Measurements from ENCODE around the gene KCNK3. TPM values are rescaled to one million over a fixed set of nuclear protein-coding genes. Genes with fewer than 3 reads are reported as not detected.

Gene KCNK3
- total RNA-seq, 1 experiment from 2014 or later = 0.09 TPM

DNA sequence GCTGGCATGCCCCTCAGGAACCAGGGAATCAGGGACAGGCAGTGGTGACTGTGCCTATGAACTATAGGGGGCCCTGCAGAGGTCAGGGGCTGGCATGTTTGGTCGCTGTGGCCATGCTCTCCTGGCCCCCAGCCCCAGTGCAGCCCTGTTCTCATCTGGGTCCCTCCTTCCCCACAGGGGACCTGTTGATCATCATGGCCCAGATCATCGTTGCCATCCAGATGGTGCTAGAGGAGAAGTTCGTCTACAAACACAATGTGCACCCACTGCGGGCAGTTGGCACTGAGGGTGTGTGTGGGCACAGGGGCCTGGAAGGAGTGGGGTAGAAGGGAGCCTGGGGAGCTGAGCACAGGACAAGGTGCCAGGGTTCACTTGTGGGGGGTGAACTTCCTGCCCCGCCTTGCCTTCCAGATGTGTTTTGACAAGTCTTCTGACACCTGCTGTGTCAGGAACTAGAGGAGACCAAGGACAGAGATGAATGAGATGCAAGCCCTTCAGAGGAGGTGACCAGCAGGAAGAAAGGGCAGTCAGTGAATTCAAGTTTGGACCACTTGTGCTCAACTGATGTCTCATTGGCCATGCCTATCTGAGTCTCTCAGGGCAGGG is 83.8 kb downstream of the KCNK3 start:
- H3K27me3 Mint-ChIP-seq (ENCODE audit: low read depth) = no peaks in the 10 kb centered on the region
- no peak overlapping the region; the same call in 1 of the 2 replicates for H3K14ac ChIP-seq (ENCODE audit: insufficient read depth, low read length)
- no peak overlapping the region for H4K5ac ChIP-seq (ENCODE audit: insufficient read length, low read depth, low read length)
- H4K20me1 ChIP-seq (ENCODE audit: control insufficient read depth, insufficient read depth, insufficient read length) = no peaks in the 10 kb centered on the region
- no peak overlapping the region for H2AFZ ChIP-seq (ENCODE audit: low read length)
- peaks cover 0 to 2% of the 10 kb centered on the region in 2 experiments; a peak in 1 of 4 replicates for H3K4me1 Mint-ChIP-seq
- H3K4ac ChIP-seq (ENCODE audit: low read depth, low read length) = no peak overlapping the region
- no peaks in the 10 kb centered on the region for H3K9me3 Mint-ChIP-seq
- TF ChIP-seq, protein P1, sequence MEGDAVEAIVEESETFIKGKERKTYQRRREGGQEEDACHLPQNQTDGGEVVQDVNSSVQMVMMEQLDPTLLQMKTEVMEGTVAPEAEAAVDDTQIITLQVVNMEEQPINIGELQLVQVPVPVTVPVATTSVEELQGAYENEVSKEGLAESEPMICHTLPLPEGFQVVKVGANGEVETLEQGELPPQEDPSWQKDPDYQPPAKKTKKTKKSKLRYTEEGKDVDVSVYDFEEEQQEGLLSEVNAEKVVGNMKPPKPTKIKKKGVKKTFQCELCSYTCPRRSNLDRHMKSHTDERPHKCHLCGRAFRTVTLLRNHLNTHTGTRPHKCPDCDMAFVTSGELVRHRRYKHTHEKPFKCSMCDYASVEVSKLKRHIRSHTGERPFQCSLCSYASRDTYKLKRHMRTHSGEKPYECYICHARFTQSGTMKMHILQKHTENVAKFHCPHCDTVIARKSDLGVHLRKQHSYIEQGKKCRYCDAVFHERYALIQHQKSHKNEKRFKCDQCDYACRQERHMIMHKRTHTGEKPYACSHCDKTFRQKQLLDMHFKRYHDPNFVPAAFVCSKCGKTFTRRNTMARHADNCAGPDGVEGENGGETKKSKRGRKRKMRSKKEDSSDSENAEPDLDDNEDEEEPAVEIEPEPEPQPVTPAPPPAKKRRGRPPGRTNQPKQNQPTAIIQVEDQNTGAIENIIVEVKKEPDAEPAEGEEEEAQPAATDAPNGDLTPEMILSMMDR (conservative IDR thresholded peaks at IDR 0.05) = no peak
- H3K27ac Mint-ChIP-seq = peak overlapping the region in 2 of 3 experiments; percentile 46 to 54; a peak in 3 of 7 replicates
- no CpG with 5 or more reads among the region's 5 CpGs for WGBS (ENCODE audit: extremely low coverage, insufficient read length, low lambda C conversion rate)
- no peak overlapping the region for H3K9ac ChIP-seq (ENCODE audit: extremely low read depth, insufficient read length, low read length)
- no peak overlapping the region for H2BK120ac ChIP-seq (ENCODE audit: low read depth, low read length, poor library complexity, severe bottlenecking)
- no peak overlapping the region for H3K23ac ChIP-seq (ENCODE audit: insufficient read length, low read depth, low read length)
- no peak overlapping the region for H2BK12ac ChIP-seq (ENCODE audit: insufficient read length, low read depth, low read length)
- H3K79me1 ChIP-seq (ENCODE audit: insufficient read depth, low read depth, low read length, poor library complexity, severe bottlenecking) = no peaks in the 10 kb centered on the region
- peaks cover 5 to 39% (median 11%) of the 10 kb centered on the region in 3 experiments; a peak in 6 of 7 replicates for H3K36me3 Mint-ChIP-seq (ENCODE audit: insufficient read depth in 1 of 3, low read depth in 3 of 3)
- no peaks in the 10 kb centered on the region for H3K79me2 ChIP-seq (ENCODE audit: insufficient read depth, low read length)
- H2BK15ac ChIP-seq (ENCODE audit: low read depth, low read length) = no peak overlapping the region
- H3K4me1 ChIP-seq (ENCODE audit: insufficient read depth, low read length) = no peaks in the 10 kb centered on the region
- no peak overlapping the region for H3K27ac ChIP-seq (ENCODE audit: insufficient read length, low read depth, low read length)
- no peak overlapping the region for H3K4me2 ChIP-seq (ENCODE audit: insufficient read depth, insufficient read length, low read length)
- no peaks in the 10 kb centered on the region for H3K27me3 ChIP-seq (ENCODE audit: insufficient read depth, low read length)
- H2BK20ac ChIP-seq (ENCODE audit: low read depth, low read length, poor library complexity, severe bottlenecking) = no peak overlapping the region
- H2AK5ac ChIP-seq (ENCODE audit: insufficient read length, low read length) = no peak overlapping the region
- H4K8ac ChIP-seq (replicated peaks; ENCODE audit: insufficient read length, low read depth, low read length) = no peak overlapping the region
- no peak overlapping the region for H3T11ph ChIP-seq (ENCODE audit: low read length)
- H3K4me3 Mint-ChIP-seq = no peak overlapping the region
- no peak overlapping the region for H3K18ac ChIP-seq (ENCODE audit: insufficient read length, low read depth, low read length)
- no peak for DNase-seq
- no peaks in the 10 kb centered on the region for H3K23me2 ChIP-seq (ENCODE audit: insufficient read length, low read depth, low read length, poor library complexity, severe bottlenecking)
- no peaks in the 10 kb centered on the region for H3K9me3 ChIP-seq (ENCODE audit: control insufficient read depth, low read depth, low read length)
- H3K56ac ChIP-seq (ENCODE audit: insufficient read length, low read depth, low read length) = no peak overlapping the region
- no peak overlapping the region for H2BK5ac ChIP-seq (ENCODE audit: insufficient read length, low read length)
- H4K91ac ChIP-seq (ENCODE audit: insufficient read length, low read depth, low read length) = no peak overlapping the region

Data from H9 (cell line).